Measurements from ENCODE around the gene FGD3. TPM values are rescaled to one million over a fixed set of nuclear protein-coding genes. Genes with fewer than 3 reads are reported as not detected.

The FGD3 gene
- total and polyA plus RNA-seq, 4 donors, result 1.6 to 6.2 (median 3.6) TPM

GRCh38 chr9:92962846-92963245, 15.5 kb downstream of the FGD3 start:
- no peaks in the 10 kb centered on the region for H3K27me3 ChIP-seq (ENCODE audit: control insufficient read depth in 4 of 4, insufficient read depth in 4 of 4, low read length in 3 of 4)
- H3K4me3 ChIP-seq (ENCODE audit: low read depth in 1 of 3, low read length in 3 of 3), result no peak overlapping the region
- peaks cover 0 to 6% (median 0%) of the 10 kb centered on the region in 4 donors for H3K9me3 ChIP-seq (ENCODE audit: control insufficient read depth in 4 of 4, low read length in 3 of 4)
- 95% methylated on average over 7 of the region's 7 CpGs for WGBS
- DNase-seq (ENCODE audit: low spot score), result no peak
- H3K36me3 ChIP-seq (ENCODE audit: control insufficient read depth in 4 of 4, insufficient read depth in 3 of 4, low read depth in 1 of 4, low read length in 3 of 4), result no peaks in the 10 kb centered on the region
- peaks cover 0 to 4% (median 2%) of the 10 kb centered on the region in 4 donors for H3K4me1 ChIP-seq (ENCODE audit: control insufficient read depth in 4 of 4, insufficient read depth in 4 of 4, low read length in 3 of 4)
- TF ChIP-seq RAD21 (IDR thresholded peaks at IDR 0.05) (no peak), JUND (IDR thresholded peaks at IDR 0.05) (no peak), ZBTB33 (IDR thresholded peaks at IDR 0.05) (no peak), EGR1 (IDR thresholded peaks at IDR 0.05; ENCODE audit: low read depth in 2 of 2) (no peak), TAF1 (conservative IDR thresholded peaks at IDR 0.05) (no peak), FOXA2 (IDR thresholded peaks at IDR 0.05) (no peak), HNF4A (conservative IDR thresholded peaks at IDR 0.05) (no peak)
- no peak overlapping the region for H3K9ac ChIP-seq (ENCODE audit: low read depth in 1 of 2, low read length in 2 of 2)
- no peak overlapping the region for H3K27ac ChIP-seq (ENCODE audit: low read depth in 1 of 2, low read length in 2 of 2)

DNA sequence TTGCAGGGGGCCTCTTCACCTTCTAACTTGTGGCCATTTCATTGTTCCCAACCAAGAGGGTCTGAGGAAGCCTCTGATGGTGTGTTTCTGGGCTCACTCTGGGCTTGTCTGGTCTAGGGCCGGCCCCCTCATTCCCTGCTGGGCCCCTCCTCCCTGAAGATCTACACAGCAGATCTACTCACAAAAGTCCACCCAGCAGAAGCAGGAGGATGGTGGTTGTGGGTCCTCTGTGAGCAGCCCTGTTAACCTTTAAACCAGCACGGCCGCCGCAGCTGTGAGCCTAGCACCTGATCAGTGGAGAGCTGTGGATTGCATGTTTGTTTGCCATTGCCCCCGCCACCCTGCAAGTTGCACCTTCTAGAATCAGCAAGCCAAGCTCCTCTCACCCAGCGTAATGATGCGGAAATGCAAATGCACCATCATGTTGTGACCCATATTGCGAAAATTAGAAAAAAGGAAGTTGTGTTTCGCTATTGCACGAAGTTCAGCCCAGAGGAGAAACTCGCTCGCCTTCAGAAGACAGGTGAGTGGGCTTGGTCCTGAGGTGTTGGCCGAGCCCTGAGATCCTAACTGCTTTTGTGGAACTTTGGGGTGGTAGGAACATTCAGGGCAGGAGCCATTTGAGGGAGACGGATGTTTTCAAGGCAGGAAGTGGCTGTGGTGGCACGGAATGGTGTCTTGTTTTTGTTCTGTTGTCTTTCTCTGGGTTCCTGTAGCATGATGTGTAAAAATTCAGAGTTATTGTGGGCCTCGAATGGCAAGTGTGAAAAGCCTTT, 16.7 kb downstream of the FGD3 start:
- Histone ChIP-seq H3K4me3 (ENCODE audit: low read depth in 1 of 3, low read length in 3 of 3) (peak overlapping the region in 2 of 3 donors; percentile 16 to 45), H3K4me1 (ENCODE audit: control insufficient read depth in 4 of 4, insufficient read depth in 4 of 4, low read length in 3 of 4) (peaks cover 0 to 4% (median 2%) of the 10 kb centered on the region in 4 donors), H3K27me3 (ENCODE audit: control insufficient read depth in 4 of 4, insufficient read depth in 4 of 4, low read length in 3 of 4) (no peaks in the 10 kb centered on the region), H3K36me3 (ENCODE audit: control insufficient read depth in 4 of 4, insufficient read depth in 3 of 4, low read depth in 1 of 4, low read length in 3 of 4) (no peaks in the 10 kb centered on the region), H3K9me3 (ENCODE audit: control insufficient read depth in 4 of 4, low read length in 3 of 4) (peaks cover 0 to 6% (median 0%) of the 10 kb centered on the region in 4 donors), H3K9ac (ENCODE audit: low read depth in 1 of 2, low read length in 2 of 2) (peak overlapping the region in 1 of 2 donors; percentile 43), H3K27ac (ENCODE audit: low read depth in 1 of 2, low read length in 2 of 2) (peak overlapping the region; percentile 57 to 76)
- WGBS, result 51% methylated on average over 16 of the region's 16 CpGs
- TF ChIP-seq NR2F2 (IDR thresholded peaks at IDR 0.05), result no peak
- peak; percentile 22 for TF ChIP-seq YY1 (IDR thresholded peaks at IDR 0.05)
- peak; percentile 58 for DNase-seq (ENCODE audit: low spot score)

GRCh38 chr9:92964607-92965060, 17.3 kb downstream of the FGD3 start:
- H3K9me3 ChIP-seq (ENCODE audit: control insufficient read depth in 4 of 4, low read length in 3 of 4), result peaks cover 0 to 6% (median 0%) of the 10 kb centered on the region in 4 donors
- no peaks in the 10 kb centered on the region for H3K36me3 ChIP-seq (ENCODE audit: control insufficient read depth in 4 of 4, insufficient read depth in 3 of 4, low read depth in 1 of 4, low read length in 3 of 4)
- H3K4me1 ChIP-seq (ENCODE audit: control insufficient read depth in 4 of 4, insufficient read depth in 4 of 4, low read length in 3 of 4), result peaks cover 0 to 4% (median 2%) of the 10 kb centered on the region in 4 donors
- H3K9ac ChIP-seq (ENCODE audit: low read depth in 1 of 2, low read length in 2 of 2), result peak overlapping the region in 1 of 2 donors; percentile 43
- WGBS, result 77% methylated on average over 17 of the region's 17 CpGs
- peak overlapping the region in 2 of 3 donors; percentile 16 to 45 for H3K4me3 ChIP-seq (ENCODE audit: low read depth in 1 of 3, low read length in 3 of 3)
- no peaks in the 10 kb centered on the region for H3K27me3 ChIP-seq (ENCODE audit: control insufficient read depth in 4 of 4, insufficient read depth in 4 of 4, low read length in 3 of 4)
- H3K27ac ChIP-seq (ENCODE audit: low read depth in 1 of 2, low read length in 2 of 2), result peak overlapping the region; percentile 57 to 76
- no peak for DNase-seq (ENCODE audit: low spot score)
- TF ChIP-seq GABPA (IDR thresholded peaks at IDR 0.05 in 1 of 2, conservative IDR thresholded peaks at IDR 0.05 in 1 of 2), result no peak
- no peak for TF ChIP-seq ZBTB33 (IDR thresholded peaks at IDR 0.05)
- TF ChIP-seq RXRA (IDR thresholded peaks at IDR 0.05), result no peak
- no peak for TF ChIP-seq JUND (IDR thresholded peaks at IDR 0.05)
- no peak for TF ChIP-seq FOXA1 (IDR thresholded peaks at IDR 0.05)
- no peak for TF ChIP-seq CTCF (IDR thresholded peaks at IDR 0.05; ENCODE audit: low read depth, low read length, missing input control)
- TF ChIP-seq FOXA2 (IDR thresholded peaks at IDR 0.05), result no peak
- TF ChIP-seq TAF1 (conservative IDR thresholded peaks at IDR 0.05), result no peak
- TF ChIP-seq SP1 (IDR thresholded peaks at IDR 0.05), result no peak
- no peak for TF ChIP-seq REST (IDR thresholded peaks at IDR 0.05)
- TF ChIP-seq NR2F2 (IDR thresholded peaks at IDR 0.05), result no peak
- no peak for TF ChIP-seq EGR1 (IDR thresholded peaks at IDR 0.05; ENCODE audit: low read depth in 2 of 2)
- TF ChIP-seq HNF4A (conservative IDR thresholded peaks at IDR 0.05), result no peak
- no peak for TF ChIP-seq HNF4G (IDR thresholded peaks at IDR 0.05)
- TF ChIP-seq, protein P1, sequence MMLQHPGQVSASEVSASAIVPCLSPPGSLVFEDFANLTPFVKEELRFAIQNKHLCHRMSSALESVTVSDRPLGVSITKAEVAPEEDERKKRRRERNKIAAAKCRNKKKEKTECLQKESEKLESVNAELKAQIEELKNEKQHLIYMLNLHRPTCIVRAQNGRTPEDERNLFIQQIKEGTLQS (IDR thresholded peaks at IDR 0.05), result no peak

All from liver (tissue), 9 donors.